ENCODE measurements around the gene ZNF521. TPM values are rescaled to one million over a fixed set of nuclear protein-coding genes. Genes with fewer than 3 reads are reported as not detected.

Gene ZNF521
- total RNA-seq, 1 donor from 2014 or later, result 2.0 TPM

- DNase-seq (ENCODE audit: low read depth), result no peak
- H3K4me3 ChIP-seq (ENCODE audit: low read depth, low read length), result no peak overlapping the region
- TF ChIP-seq, protein P1, sequence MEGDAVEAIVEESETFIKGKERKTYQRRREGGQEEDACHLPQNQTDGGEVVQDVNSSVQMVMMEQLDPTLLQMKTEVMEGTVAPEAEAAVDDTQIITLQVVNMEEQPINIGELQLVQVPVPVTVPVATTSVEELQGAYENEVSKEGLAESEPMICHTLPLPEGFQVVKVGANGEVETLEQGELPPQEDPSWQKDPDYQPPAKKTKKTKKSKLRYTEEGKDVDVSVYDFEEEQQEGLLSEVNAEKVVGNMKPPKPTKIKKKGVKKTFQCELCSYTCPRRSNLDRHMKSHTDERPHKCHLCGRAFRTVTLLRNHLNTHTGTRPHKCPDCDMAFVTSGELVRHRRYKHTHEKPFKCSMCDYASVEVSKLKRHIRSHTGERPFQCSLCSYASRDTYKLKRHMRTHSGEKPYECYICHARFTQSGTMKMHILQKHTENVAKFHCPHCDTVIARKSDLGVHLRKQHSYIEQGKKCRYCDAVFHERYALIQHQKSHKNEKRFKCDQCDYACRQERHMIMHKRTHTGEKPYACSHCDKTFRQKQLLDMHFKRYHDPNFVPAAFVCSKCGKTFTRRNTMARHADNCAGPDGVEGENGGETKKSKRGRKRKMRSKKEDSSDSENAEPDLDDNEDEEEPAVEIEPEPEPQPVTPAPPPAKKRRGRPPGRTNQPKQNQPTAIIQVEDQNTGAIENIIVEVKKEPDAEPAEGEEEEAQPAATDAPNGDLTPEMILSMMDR (conservative IDR thresholded peaks at IDR 0.05; ENCODE audit: low read depth, low read length), result no peak
Observed at GRCh38 chr18:25047983-25048382, 304.0 kb downstream of the ZNF521 start.

DNA sequence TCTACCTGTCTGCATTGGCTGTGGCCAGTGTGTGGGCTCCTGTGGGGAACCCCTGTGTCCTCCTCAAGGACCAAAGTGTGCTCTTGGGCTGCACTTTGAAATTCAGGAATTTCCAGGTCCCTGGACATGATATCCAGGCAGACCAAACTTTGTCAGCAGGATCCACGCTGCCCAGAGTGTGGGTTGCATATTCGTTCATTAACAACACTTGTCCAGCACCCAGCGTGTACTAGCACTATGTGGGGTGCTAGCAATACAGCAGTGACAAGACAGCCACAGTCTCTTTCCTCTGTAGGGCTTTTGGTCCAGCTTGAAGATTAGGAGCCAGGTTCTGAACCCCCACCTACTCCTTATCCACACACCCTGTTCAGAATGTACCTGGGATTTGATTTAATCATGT lies 304.5 kb downstream of the ZNF521 start:
- H3K4me3 ChIP-seq (ENCODE audit: low read depth, low read length), result no peak overlapping the region
- TF ChIP-seq, protein P1 (conservative IDR thresholded peaks at IDR 0.05; ENCODE audit: low read depth, low read length), result no peak
- no peak for DNase-seq (ENCODE audit: low read depth)

DNA sequence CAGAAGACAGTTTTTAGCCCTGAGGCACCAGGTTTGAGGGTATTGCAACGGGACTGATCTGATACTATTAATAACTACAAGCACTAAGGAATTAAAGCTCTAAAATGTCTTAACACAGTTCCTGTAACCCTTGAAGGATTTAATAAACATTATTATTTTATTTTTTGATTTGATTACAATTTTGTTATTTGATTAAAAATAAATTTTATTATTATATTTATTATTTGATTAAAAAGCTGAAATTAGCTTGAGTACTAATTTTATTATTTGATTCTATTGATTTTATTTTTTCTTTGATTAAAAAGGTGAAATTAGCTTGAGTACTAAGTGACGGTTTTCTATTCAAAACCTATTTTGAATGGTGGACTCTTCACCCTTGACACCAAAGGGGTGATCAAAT lies 307.3 kb downstream of the ZNF521 start:
- H3K4me3 ChIP-seq (ENCODE audit: low read depth, low read length), result no peak overlapping the region
- no peak for DNase-seq (ENCODE audit: low read depth)

GRCh38 chr18:25043104-25043503 lies 308.9 kb downstream of the ZNF521 start:
- TF ChIP-seq, protein P1 (conservative IDR thresholded peaks at IDR 0.05; ENCODE audit: low read depth, low read length), result no peak
- DNase-seq (ENCODE audit: low read depth), result no peak
- no peak overlapping the region for H3K4me3 ChIP-seq (ENCODE audit: low read depth, low read length)

More for the DNA sequence above, 307.3 kb downstream of the ZNF521 start:
- TF ChIP-seq, protein P1 (conservative IDR thresholded peaks at IDR 0.05; ENCODE audit: low read depth, low read length), result no peak

- no peak for DNase-seq (ENCODE audit: low read depth)
- TF ChIP-seq, protein P1 (conservative IDR thresholded peaks at IDR 0.05; ENCODE audit: low read depth, low read length), result no peak
- no peak overlapping the region for H3K4me3 ChIP-seq (ENCODE audit: low read depth, low read length)
Observed at GRCh38 chr18:25042641-25043051, 309.3 kb downstream of the ZNF521 start.

DNA sequence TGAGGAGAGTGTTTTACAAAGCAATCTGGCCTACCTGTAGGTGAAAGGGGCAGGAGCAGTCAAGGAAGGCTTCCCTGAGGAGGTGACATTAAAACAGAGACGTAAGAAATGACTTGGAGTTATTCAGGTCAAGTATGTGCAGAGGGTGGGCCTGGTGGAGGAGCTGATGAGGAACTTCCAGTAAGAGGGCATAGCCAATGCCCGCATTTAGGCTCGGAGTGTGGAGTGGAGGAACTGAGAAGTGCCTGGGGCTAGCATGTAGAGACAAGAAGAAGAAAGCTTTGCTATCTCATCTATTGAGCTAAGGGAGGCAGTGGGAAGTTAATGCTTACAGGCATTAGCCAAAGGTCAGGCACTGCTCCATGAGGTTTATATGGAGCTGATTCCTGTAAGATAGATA lies 312.2 kb downstream of the ZNF521 start:
- TF ChIP-seq, protein P1 (conservative IDR thresholded peaks at IDR 0.05; ENCODE audit: low read depth, low read length), result no peak

DNA sequence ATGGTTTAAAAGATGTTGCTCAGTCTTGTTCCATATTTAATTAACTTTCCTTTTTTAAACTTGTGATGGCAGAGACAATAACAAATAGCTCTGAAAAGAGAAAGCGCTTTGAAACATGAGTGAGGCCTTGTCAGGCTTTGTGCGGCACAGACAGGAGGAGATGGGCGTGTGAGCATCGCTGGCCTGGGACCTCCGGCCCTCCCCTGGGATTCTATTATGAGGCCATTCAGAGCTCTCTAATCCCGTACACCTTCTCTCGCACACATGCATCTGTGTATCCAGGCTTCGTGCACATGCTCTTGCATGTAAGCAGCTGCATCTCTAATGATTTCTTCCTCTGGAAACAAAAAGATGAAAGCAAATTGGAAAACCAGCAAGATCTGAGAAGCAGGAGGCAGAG lies 313.7 kb downstream of the ZNF521 start:
- TF ChIP-seq, protein P1 (conservative IDR thresholded peaks at IDR 0.05; ENCODE audit: low read depth, low read length), result no peak
- DNase-seq (ENCODE audit: low read depth), result no peak
- no peak overlapping the region for H3K4me3 ChIP-seq (ENCODE audit: low read depth, low read length)

More for the DNA sequence above, 312.2 kb downstream of the ZNF521 start:
- no peak for DNase-seq (ENCODE audit: low read depth)
- no peak overlapping the region for H3K4me3 ChIP-seq (ENCODE audit: low read depth, low read length)

All from epithelial cell of proximal tubule (primary cell).